Frontal cortex (tissue), 4 donors: ENCODE data around the gene CTSH. TPM values are rescaled to one million over a fixed set of nuclear protein-coding genes. Genes with fewer than 3 reads are reported as not detected.
"Not testable (repeated sequence)": the region's sequence is repeated elsewhere in the genome, so short reads cannot be mapped to it uniquely, and the experiment has no call there.

Experiments used
- DNase-seq, 2 donors: peaks; one replicate each; pipeline ENCODE4 v3.0.0; 2012; ENCODE audit warnings: low spot score in 2 of 2
- FAIRE-seq: peaks from 2 replicates; lab custom pipeline; 2012; peaks lifted over from hg19 to GRCh38; lab: Jason Lieb, UNC
- total RNA-seq: library from RNA; depleted of rRNA; stranded (reverse); fragments of >200 nt; gene quantifications from one replicate; pipeline ENCODE4 v1.2.3, GENCODE V29; 2014
- donor health status: control.
- donor health status: control.
- donor health status: control.

The CTSH gene
- total RNA-seq, 1 donor from 2014 or later: 4.9 TPM

DNA sequence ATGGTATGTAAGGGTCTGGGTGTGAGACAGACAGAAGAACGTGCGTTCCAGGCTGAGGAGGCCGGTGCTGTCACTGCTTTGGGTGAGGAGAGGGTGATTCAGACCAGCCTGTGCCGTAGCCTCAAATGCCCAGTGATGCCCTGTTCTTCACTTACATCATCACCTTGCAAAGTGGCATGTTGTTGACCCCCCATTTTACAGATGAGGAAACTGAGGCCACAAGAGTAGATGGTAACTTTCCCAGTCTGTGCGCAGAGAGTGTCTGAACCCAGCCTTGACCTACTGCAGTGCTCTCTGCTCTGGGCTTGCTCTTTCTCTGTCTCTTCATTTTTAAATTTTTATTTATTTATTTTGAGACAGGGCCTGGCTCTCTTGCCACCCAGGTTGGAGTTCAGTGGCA, 1.6 kb upstream of the CTSH start:
- DNase-seq (no peak), FAIRE-seq (no peak)

DNA sequence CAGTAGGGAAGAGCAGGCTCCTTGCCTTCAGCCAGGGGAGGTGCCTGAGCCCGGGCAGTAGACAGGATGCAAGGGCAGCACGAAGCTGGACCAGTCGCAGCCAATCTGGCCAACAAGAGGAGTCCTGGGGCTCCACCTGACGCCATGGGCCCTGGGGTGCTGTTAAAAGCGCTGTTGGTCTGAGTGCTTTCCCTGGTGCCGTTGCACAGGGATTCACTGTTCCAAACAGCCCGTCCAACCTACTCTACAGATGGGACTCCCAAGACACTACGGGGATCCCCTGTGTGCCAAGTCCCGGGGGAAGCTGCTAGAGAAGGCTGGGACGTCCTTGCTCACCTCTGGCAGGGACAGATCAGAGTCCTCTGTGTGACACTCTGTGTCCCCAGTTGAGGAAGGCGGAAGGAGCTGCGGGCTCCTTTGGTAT, 632 bp downstream of the CTSH start:
- DNase-seq (no peak), FAIRE-seq (no peak)

GRCh38 chr15:78943692-78944091, 1.2 kb downstream of the CTSH start:
- no peak for DNase-seq
- FAIRE-seq: no peak

GRCh38 chr15:78942741-78943140, 2.1 kb downstream of the CTSH start:
- DNase-seq (no peak), FAIRE-seq (no peak)

GRCh38 chr15:78938658-78939488, 6.0 kb downstream of the CTSH start:
- no peak for DNase-seq
- FAIRE-seq: no peak

DNA sequence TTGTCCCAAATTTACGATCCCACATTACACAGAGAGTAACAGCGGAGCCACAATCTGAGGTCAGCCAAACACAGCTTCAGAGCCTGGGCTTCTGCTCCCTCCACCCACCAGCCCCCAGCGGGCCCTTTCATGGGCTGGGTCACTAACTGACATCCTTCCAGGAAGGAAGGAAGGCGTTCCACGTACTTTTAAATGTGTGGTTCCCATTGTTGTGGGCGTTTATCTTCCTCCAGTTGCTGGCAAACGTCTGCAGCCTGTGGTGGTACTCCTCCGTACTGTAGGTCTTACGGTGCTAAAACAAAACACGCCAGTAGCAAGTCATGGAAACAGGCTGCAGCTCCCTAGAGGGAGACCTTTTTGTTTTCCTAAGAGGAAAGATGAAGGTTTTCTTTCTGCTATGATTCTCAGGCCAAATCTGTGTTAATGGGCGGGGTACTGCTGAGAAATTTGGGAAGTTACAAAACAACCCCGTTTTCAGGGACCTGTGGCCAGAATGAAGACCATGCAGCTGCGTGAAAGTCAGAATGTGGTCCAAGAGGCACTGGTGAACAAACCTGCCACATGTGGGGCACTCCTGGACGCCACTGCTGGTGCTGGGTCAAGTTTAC, 7.6 kb downstream of the CTSH start:
- DNase-seq (no peak), FAIRE-seq (no peak)

DNA sequence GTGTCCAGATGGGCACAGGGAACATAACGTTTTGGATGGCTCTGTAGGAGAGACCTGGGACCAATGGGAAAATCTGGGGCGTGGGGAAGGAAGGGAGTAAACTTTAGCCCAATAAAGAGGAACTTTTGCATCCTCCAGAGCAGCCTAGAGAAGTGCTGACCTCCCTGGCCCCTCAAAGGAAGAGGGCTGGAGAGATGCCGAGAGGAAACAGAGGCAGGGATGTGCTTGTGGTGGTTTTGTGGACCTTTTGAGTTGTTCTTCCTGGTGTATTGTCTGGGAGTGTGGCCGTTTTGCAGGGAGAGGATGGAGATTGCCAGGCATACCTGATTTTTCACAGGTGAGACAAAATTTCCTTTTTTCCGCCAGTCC, 10.2 kb downstream of the CTSH start:
- FAIRE-seq: no peak
- DNase-seq: no peak

DNA sequence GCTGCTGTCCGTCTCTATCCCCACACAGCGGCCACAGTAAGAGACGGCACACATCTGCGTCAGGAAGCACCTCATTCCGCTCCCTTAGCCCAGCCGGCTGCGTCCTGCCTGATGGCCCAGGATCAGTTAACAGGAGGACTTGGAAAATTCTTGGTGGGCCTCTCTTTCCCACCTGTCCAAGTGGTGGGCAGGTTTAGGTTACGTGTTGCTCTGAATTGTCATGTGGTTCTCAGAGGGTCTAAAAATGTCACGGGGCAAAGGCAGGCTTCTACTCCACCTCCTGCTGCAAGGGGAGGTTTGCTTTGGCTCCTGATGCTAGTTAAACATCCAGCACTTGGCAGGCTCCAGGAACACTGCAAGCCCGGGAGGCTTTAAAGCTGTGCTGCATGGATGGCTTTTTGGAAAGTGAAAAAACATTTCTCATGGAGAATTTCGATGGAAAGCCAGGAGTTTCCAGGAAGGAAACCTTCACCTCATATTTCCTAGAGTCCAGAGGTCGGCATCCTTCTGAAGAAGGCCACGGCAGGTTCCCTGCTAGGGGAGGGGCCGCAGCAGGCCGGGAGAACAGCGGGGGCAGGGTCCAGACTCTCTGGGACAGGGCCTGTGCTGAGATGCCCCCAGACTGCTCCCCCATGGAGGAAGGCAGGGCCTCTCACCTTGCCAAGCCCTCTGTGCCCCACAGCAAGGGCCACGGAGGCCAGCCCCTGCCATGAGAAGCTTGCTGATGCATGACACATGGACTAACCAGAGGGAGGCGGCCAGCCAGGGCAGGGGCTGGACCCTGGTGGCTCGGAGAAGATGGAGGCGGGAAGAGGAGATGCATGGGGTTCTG, 10.8 kb downstream of the CTSH start:
- FAIRE-seq: no peak
- no peak for DNase-seq

- FAIRE-seq (no peak), DNase-seq (no peak)
Observed at GRCh38 chr15:78933187-78933822, 11.5 kb downstream of the CTSH start.

DNA sequence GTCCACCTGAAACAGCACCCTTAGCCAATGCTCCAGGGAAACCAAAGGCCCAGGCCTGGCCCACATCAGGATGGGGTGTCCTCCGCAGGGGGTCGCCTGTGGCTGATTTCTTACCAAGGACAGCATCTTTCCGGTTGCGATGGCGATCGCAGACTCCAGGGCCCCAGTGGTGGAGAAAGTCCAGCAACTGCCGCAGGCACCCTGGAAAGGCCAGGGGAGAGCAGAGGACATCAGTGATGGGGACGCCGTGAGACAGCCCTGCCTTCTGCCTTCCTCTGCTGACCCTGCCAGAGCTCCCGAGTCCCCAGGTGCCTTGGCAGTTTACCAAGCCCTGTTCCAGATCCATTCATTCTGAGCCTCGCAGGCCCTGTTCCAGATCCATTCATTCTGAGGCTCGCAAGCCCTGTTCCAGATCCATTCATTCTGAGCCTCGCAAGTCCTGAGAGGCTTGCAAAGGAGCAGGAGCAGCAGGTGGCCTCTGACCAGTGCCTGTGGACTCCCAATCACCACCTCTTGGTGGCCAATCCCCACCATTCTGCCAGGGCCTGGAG, 12.5 kb downstream of the CTSH start:
- FAIRE-seq (no peak), DNase-seq (no peak)

DNA sequence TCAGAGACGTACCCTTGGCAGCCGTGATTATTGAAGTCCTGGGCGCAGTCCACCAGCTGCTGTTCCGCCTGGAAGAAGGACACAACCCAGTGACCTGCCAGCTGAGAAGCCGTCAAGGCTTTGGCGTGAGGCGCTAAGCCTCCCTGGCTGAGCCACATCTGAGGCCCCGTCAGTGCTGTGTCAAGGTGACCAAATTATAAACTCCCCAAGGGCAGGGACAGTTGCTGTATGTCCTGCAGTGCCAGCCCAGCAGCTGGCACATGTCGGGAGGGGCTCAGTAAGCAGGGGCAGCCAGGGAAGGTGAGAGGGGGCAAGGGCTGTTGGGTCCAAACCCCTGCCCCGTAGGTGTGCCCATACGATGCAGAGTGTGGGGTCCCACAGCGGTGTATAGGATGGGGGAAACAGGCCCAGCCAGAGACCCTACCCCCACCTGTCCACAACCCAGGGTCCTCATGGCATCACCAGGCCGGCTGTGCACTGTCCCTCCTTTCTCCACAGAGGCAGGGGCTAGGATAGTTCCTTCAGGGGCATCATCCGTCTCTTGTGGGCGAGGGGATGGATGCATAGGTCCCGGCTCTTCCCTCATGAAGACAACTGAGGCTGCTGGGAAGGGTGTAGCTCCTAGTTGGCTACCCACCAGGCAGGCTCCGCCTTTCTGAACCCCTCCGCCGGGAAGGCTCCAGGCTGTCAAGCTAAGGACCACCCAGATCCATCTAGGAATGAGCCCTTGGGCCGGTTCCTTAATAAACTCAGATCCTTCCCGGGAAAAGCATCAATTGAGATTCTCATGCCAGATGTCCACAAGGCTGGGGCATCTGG, 13.2 kb downstream of the CTSH start:
- FAIRE-seq (no peak), DNase-seq (no peak)

- no peak for FAIRE-seq
- no peak for DNase-seq
Observed at GRCh38 chr15:78930577-78931388, 14.1 kb downstream of the CTSH start.

GRCh38 chr15:78929536-78930264, 15.1 kb downstream of the CTSH start:
- FAIRE-seq (no peak), DNase-seq (no peak)

- FAIRE-seq (no peak), DNase-seq (no peak)
Observed at GRCh38 chr15:78928616-78929093, 16.2 kb downstream of the CTSH start.

DNA sequence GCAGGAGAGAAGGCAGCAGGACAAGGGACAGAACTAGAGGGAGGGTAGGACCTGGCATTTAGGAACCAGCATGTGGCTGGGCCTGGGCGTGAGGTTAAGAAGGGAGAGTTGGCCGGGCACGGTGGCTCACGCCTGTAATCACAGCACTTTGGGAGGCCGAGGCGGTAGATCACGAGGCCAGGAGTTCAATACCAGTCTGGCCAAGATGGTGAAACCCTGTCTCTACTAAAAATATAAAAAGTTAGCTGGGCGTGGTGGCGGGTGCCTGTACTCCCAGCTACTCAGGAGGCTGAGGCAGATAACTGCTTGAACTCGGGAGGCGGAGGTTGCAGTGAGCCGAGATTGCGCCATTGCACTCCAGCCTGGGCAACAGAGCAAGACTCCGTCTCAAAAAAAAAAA, 16.7 kb downstream of the CTSH start:
- not testable (repeated sequence) for DNase-seq, FAIRE-seq

DNA sequence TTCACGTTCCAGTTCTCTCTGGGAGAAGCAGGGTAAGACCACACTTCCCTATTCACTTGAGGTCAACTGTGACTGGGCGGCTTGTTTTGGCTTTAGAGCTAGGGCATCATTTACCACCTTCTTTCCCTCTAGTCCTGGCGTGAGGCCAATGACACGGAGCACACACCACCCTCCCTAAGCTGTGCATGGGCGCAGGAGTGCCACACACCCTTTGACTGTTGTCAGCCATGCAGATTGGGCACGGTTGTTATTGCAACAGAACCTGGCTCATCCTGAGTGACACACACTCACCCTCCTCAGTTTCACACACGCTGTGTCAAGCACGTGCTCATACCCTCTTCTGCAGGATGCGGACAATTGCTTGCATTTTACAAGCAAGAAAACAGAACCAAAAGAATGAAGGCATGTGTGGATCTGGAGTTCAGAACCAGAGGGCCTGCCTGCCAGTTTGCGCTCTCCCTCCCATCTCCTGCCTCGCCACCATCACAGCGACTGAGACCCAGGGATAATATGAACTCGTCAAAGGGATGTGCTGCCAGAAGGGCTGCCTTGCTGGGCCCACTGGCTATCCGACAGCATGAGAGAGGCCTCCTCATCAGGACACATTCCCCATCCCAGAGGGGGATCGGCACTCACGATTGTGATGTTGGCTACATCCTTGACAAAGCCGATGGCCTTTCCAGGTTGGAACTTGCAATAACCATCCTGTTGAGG, 17.6 kb downstream of the CTSH start:
- DNase-seq (no peak), FAIRE-seq (no peak)
